Hepatocyte (in vitro differentiated cells): ENCODE measurements around the gene CPVL. TPM values are rescaled to one million over a fixed set of nuclear protein-coding genes. Genes with fewer than 3 reads are reported as not detected.

Experiments
- DNase-seq: peaks from one replicate; pipeline ENCODE4 v3.0.0-alpha.2; 2016; ENCODE audit warnings: low spot score
- H2AFZ ChIP-seq: fragments of 200-600 bp; sonication (generic); 2 replicates; pipeline ENCODE4 v1.6.0; 2016; ENCODE audit warnings: antibody characterized with exemption, mild to moderate bottlenecking
- H3K27ac ChIP-seq: fragments of 200-600 bp; sonication (generic); 2 replicates; pipeline ENCODE4 v1.5.1; 2016; ENCODE audit warnings: mild to moderate bottlenecking
- H3K27me3 ChIP-seq: fragments of 200-600 bp; sonication (generic); 2 replicates; pipeline ENCODE4 v1.6.1; 2016
- H3K36me3 ChIP-seq: fragments of 200-600 bp; sonication (generic); replicated peaks from 2 replicates; pipeline ENCODE4 v1.5.1; 2016; ENCODE audit warnings: low read depth; ENCODE audit not compliant: insufficient read depth
- H3K4me1 ChIP-seq: fragments of 200-600 bp; sonication (generic); 2 replicates; pipeline ENCODE4 v1.5.1; 2016; ENCODE audit warnings: mild to moderate bottlenecking, moderate library complexity; ENCODE audit not compliant: insufficient read depth
- H3K4me2 ChIP-seq: fragments of 200-600 bp; sonication (generic); 2 replicates; pipeline ENCODE4 v1.6.0; 2016
- H3K4me3 ChIP-seq: fragments of 200-600 bp; sonication (generic); 2 replicates; pipeline ENCODE4 v1.5.1; 2016; ENCODE audit warnings: mild to moderate bottlenecking
- H3K79me2 ChIP-seq: fragments of 200-600 bp; sonication (generic); 2 replicates; pipeline ENCODE4 v1.6.0; 2017; ENCODE audit warnings: mild to moderate bottlenecking
- H3K9me2 ChIP-seq: fragments of 200-600 bp; sonication (generic); replicated peaks from 2 replicates; pipeline ENCODE4 v1.6.0; 2017; ENCODE audit warnings: mild to moderate bottlenecking; ENCODE audit not compliant: insufficient read depth
- H3K9me3 ChIP-seq: fragments of 200-600 bp; sonication (generic); 2 replicates; pipeline ENCODE4 v1.5.1; 2016; ENCODE audit warnings: low read depth, mild to moderate bottlenecking
- H4K20me1 ChIP-seq: fragments of 200-600 bp; sonication (generic); 2 replicates; pipeline ENCODE4 v1.6.0; 2016; ENCODE audit warnings: mild to moderate bottlenecking; ENCODE audit not compliant: insufficient read depth, poor library complexity, severe bottlenecking
- EZH2 ChIP-seq: fragments of 200-600 bp; sonication (generic); IDR thresholded peaks from 2 replicates; pipeline ENCODE4 v1.6.1; 2016; ENCODE audit warnings: antibody characterized with exemption, mild to moderate bottlenecking, borderline replicate concordance
- EZH2phosphoT487 ChIP-seq: fragments of 200-600 bp; sonication (generic); IDR thresholded peaks from one replicate; pipeline ENCODE4 v1.6.1; 2018; ENCODE audit warnings: antibody characterized with exemption, mild to moderate bottlenecking, low read depth, moderate library complexity; ENCODE audit not compliant: unreplicated experiment, severe bottlenecking
- WGBS: methylation state at CpG from one replicate; pipeline ENCODE4 v1.1.6; 2016; ENCODE audit warnings: low lambda C conversion rate; ENCODE audit errors: missing lambda C conversion rate; 5-methylcytosine and 5-hydroxymethylcytosine counted together
- polyA plus RNA-seq: library from polyadenylated mRNA; unstranded; fragments of >200 nt; fragmentation: Nextera tagmentation; extraction: Ambion mirVana; gene quantifications from 2 replicates; pipeline ENCODE4 v1.2.1, GENCODE V29; 2016
- total RNA-seq: library from RNA; depleted of rRNA; stranded (reverse); fragments of >200 nt; gene quantifications from 2 replicates; pipeline ENCODE4 v1.2.3, GENCODE V29; 2014
- TF ChIP-seq, protein P1 (sequence below): fragments of 200-600 bp; sonication (generic); IDR thresholded peaks from 2 replicates; pipeline ENCODE4 v1.5.1; 2016; ENCODE audit warnings: antibody characterized with exemption, mild to moderate bottlenecking; ENCODE audit not compliant: poor library complexity

Gene CPVL
- total and polyA plus RNA-seq, 2 experiments from 2014 or later: 26.2 to 36.3 TPM

DNA sequence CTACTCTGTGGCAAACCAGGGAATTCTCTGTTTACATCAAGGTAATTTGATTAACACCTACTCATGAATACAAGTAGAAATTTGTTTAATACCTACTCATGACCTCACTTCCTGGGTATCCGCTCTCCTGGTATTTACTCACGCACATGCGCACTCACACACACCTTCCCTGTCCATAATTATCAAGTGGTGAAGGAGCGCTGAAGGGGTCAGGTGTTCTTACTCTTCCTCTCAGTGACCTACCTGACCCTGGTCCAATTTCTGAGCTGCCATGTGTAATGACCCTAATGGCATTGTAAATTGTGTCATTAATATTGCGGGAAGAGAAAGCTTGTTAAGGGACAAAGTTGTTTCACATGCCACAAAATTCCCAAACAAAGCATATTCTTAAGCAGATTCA, 146.9 kb downstream of the CPVL start:
- Histone ChIP-seq H3K36me3 (no peaks in the 10 kb centered on the region), H3K4me1 (peaks cover 6% of the 10 kb centered on the region), H3K9me2 (no peaks in the 10 kb centered on the region), H2AFZ (no peak overlapping the region), H3K4me3 (no peak overlapping the region), H3K4me2 (no peak overlapping the region), H3K27me3 (no peaks in the 10 kb centered on the region), H3K9me3 (no peaks in the 10 kb centered on the region), H3K79me2 (no peaks in the 10 kb centered on the region), H3K27ac (no peak overlapping the region), H4K20me1 (no peaks in the 10 kb centered on the region)
- 91% methylated on average over 5 of the region's 5 CpGs for WGBS
- DNase-seq: no peak
- TF ChIP-seq EZH2phosphoT487: no peak
- TF ChIP-seq, protein P1, sequence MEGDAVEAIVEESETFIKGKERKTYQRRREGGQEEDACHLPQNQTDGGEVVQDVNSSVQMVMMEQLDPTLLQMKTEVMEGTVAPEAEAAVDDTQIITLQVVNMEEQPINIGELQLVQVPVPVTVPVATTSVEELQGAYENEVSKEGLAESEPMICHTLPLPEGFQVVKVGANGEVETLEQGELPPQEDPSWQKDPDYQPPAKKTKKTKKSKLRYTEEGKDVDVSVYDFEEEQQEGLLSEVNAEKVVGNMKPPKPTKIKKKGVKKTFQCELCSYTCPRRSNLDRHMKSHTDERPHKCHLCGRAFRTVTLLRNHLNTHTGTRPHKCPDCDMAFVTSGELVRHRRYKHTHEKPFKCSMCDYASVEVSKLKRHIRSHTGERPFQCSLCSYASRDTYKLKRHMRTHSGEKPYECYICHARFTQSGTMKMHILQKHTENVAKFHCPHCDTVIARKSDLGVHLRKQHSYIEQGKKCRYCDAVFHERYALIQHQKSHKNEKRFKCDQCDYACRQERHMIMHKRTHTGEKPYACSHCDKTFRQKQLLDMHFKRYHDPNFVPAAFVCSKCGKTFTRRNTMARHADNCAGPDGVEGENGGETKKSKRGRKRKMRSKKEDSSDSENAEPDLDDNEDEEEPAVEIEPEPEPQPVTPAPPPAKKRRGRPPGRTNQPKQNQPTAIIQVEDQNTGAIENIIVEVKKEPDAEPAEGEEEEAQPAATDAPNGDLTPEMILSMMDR: no peak
- no peak for TF ChIP-seq EZH2

DNA sequence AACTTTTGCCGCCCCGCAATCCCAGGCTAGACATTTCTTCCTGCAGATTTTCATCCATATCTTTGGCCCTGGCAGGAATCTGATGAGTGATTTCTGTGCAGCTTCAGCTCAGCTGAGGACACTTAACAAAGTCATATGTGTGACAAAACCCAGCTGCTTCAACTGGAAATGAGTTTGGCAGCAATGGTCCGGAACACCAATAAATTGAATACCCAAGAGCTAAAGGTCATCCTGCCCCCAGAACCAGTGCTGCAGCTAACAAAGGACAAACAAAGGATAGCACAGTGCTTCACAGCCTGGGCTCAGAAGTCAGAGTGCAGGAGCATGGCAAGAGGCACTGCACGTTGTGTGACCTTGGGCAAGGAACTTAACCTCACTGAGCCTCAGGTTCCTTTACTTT, 148.2 kb downstream of the CPVL start:
- Histone ChIP-seq H3K4me1 (peaks cover 6% of the 10 kb centered on the region), H3K4me2 (peak overlapping the region; percentile 41), H3K4me3 (no peak overlapping the region), H3K9me2 (no peaks in the 10 kb centered on the region), H3K27me3 (no peaks in the 10 kb centered on the region), H4K20me1 (no peaks in the 10 kb centered on the region), H3K79me2 (no peaks in the 10 kb centered on the region), H3K27ac (no peak overlapping the region), H2AFZ (no peak overlapping the region), H3K36me3 (no peaks in the 10 kb centered on the region), H3K9me3 (no peaks in the 10 kb centered on the region)
- 55% methylated on average over 4 of the region's 4 CpGs for WGBS
- DNase-seq: no peak
- TF ChIP-seq EZH2: no peak
- TF ChIP-seq, protein P1: no peak
- TF ChIP-seq EZH2phosphoT487: no peak

DNA sequence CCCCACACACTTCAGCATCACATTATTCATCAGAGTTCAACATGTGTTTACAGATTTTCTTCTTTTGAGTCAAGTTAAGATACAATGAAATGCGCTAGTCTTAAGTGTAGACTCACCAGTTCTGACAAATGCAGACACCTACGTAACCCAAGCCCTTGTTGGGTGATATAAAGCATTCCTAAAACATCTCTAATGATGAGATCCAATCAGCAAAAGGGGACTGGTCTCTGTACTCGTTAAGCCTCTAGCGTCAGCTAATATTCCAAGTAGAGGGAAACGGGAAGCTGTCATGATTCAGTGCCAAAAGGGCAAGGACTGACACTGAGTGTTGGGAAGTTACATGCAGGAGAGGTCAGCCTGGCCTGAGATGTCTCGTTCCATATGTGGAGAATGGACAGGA, 149.5 kb downstream of the CPVL start:
- H3K4me3 ChIP-seq: no peak overlapping the region
- H3K4me2 ChIP-seq: no peak overlapping the region
- no peak overlapping the region for H2AFZ ChIP-seq
- H3K4me1 ChIP-seq: peaks cover 6% of the 10 kb centered on the region
- H3K9me3 ChIP-seq: no peaks in the 10 kb centered on the region
- H3K27ac ChIP-seq: no peak overlapping the region
- no peak for DNase-seq
- H3K9me2 ChIP-seq: no peaks in the 10 kb centered on the region
- no peaks in the 10 kb centered on the region for H3K36me3 ChIP-seq
- H3K27me3 ChIP-seq: no peaks in the 10 kb centered on the region
- H3K79me2 ChIP-seq: no peaks in the 10 kb centered on the region
- H4K20me1 ChIP-seq: no peaks in the 10 kb centered on the region
- TF ChIP-seq, protein P1: no peak
- TF ChIP-seq EZH2 (no peak), EZH2phosphoT487 (no peak)
- WGBS: 86% methylated on average over 6 of the region's 6 CpGs

DNA sequence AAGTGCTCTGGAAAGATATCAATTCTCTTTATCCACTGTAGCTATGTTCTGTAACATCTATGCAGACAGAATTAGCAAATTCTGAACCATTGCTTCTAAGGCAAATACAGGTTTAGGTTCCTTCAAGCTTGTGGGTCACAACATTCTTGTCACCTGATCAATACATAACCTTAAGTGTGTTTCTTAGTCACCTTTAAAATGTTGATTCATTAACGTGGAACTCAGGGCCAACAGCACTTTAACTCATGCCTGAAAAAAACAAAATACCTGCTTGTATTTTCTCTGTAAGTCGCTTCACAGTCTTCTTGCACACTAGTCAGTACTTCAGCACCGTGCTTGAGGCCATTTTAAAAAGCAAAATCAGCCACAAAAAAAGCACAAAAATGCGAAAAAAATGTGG, 153.0 kb downstream of the CPVL start:
- H3K9me3 ChIP-seq: no peaks in the 10 kb centered on the region
- no peaks in the 10 kb centered on the region for H3K36me3 ChIP-seq
- H3K4me2 ChIP-seq: no peak overlapping the region
- 89% methylated on average over 4 of the region's 4 CpGs for WGBS
- no peak for TF ChIP-seq EZH2
- TF ChIP-seq, protein P1: no peak
- TF ChIP-seq EZH2phosphoT487: no peak
- no peak overlapping the region for H3K27ac ChIP-seq
- no peaks in the 10 kb centered on the region for H3K79me2 ChIP-seq
- DNase-seq: no peak
- no peaks in the 10 kb centered on the region for H3K9me2 ChIP-seq
- H3K4me3 ChIP-seq: no peak overlapping the region
- no peaks in the 10 kb centered on the region for H4K20me1 ChIP-seq
- H2AFZ ChIP-seq: no peak overlapping the region
- no peaks in the 10 kb centered on the region for H3K27me3 ChIP-seq
- H3K4me1 ChIP-seq: peaks cover 6% of the 10 kb centered on the region
